ENCODE data around the gene FOXD3. TPM values are rescaled to one million over a fixed set of nuclear protein-coding genes. Genes with fewer than 3 reads are reported as not detected.

The FOXD3 gene
- total and polyA plus RNA-seq, 2 experiments from 2014 or later = 13.8 to 49.0 TPM

GRCh38 chr1:63362578-63362977, 40.2 kb downstream of the FOXD3 start:
- Mint-ChIP-seq H3K4me1 (peaks cover 23% of the 10 kb centered on the region), H3K36me3 (ENCODE audit: low read depth) (no peaks in the 10 kb centered on the region; the same call in 2 of the 3 replicates), H3K4me3 (no peak overlapping the region), H3K27ac (no peak overlapping the region), H3K9me3 (no peaks in the 10 kb centered on the region), H3K27me3 (ENCODE audit: insufficient read depth, low read depth, poor library complexity) (peaks cover 7% of the 10 kb centered on the region)
- Histone ChIP-seq H2AFZ (peak overlapping the region; percentile 75; the same call in 1 of the 2 replicates), H3K4me1 (ENCODE audit: insufficient read depth) (peaks cover 17% of the 10 kb centered on the region), H3F3A (replicated peaks; ENCODE audit: low read depth) (peaks cover 12% of the 10 kb centered on the region), H3K27ac (ENCODE audit: low read depth) (0 out of 2 replicates have a peak overlapping the region, but pooled peaks have one; percentile 65), H3K36me3 (ENCODE audit: insufficient read depth) (no peaks in the 10 kb centered on the region), H4K20me1 (replicated peaks; ENCODE audit: insufficient read depth) (no peaks in the 10 kb centered on the region), H3K9me2 (ENCODE audit: insufficient read depth) (peaks cover 8% of the 10 kb centered on the region; the same call in 1 of the 2 replicates), H3K79me2 (replicated peaks; ENCODE audit: insufficient read depth) (no peaks in the 10 kb centered on the region), H3K4me2 (no peak overlapping the region; the same call in 1 of the 2 replicates), H3K27me3 (ENCODE audit: insufficient read depth) (peaks cover 9% of the 10 kb centered on the region), H3K4me3 (no peak overlapping the region)
- TF ChIP-seq CTCF (conservative IDR thresholded peaks at IDR 0.05; ENCODE audit: low read depth in 2 of 2) (0 out of 4 replicates have a peak, but pooled peaks of 1 of the 2 experiments have one; percentile 28), NANOG (IDR thresholded peaks at IDR 0.05; ENCODE audit: borderline replicate concordance) (no peak)
- DNase-seq (ENCODE audit: low spot score) (peak; percentile 11), ATAC-seq (no peak)

- Histone ChIP-seq H3K79me2 (replicated peaks; ENCODE audit: insufficient read depth) (no peaks in the 10 kb centered on the region), H3K27me3 (ENCODE audit: insufficient read depth) (peaks cover 9% of the 10 kb centered on the region), H4K20me1 (replicated peaks; ENCODE audit: insufficient read depth) (no peaks in the 10 kb centered on the region), H3K4me2 (no peak overlapping the region), H3K4me1 (ENCODE audit: insufficient read depth) (peaks cover 17% of the 10 kb centered on the region), H3K27ac (ENCODE audit: low read depth) (0 out of 2 replicates have a peak overlapping the region, but pooled peaks have one; percentile 65), H3K36me3 (ENCODE audit: insufficient read depth) (no peaks in the 10 kb centered on the region), H2AFZ (peak overlapping the region; percentile 75; the same call in 1 of the 2 replicates), H3K9me2 (ENCODE audit: insufficient read depth) (peaks cover 8% of the 10 kb centered on the region; the same call in 1 of the 2 replicates), H3F3A (replicated peaks; ENCODE audit: low read depth) (peaks cover 15% of the 10 kb centered on the region), H3K4me3 (no peak overlapping the region)
- Mint-ChIP-seq H3K9me3 (no peaks in the 10 kb centered on the region), H3K36me3 (ENCODE audit: low read depth) (no peaks in the 10 kb centered on the region; the same call in 2 of the 3 replicates), H3K4me1 (peaks cover 23% of the 10 kb centered on the region), H3K4me3 (no peak overlapping the region), H3K27ac (no peak overlapping the region), H3K27me3 (ENCODE audit: insufficient read depth, low read depth, poor library complexity) (peaks cover 7% of the 10 kb centered on the region)
- ATAC-seq (no peak), DNase-seq (ENCODE audit: low spot score) (peak; percentile 11)
- TF ChIP-seq ZNF462 (CRISPR knock-in tag; IDR thresholded peaks at IDR 0.05) (no peak), NANOG (IDR thresholded peaks at IDR 0.05; ENCODE audit: borderline replicate concordance) (no peak), JUNB (IDR thresholded peaks at IDR 0.05; ENCODE audit: unreplicated experiment) (no peak), ZNF331 (CRISPR knock-in tag; IDR thresholded peaks at IDR 0.05; ENCODE audit: low read depth) (peak; percentile 71)
- TF ChIP-seq, protein P1, sequence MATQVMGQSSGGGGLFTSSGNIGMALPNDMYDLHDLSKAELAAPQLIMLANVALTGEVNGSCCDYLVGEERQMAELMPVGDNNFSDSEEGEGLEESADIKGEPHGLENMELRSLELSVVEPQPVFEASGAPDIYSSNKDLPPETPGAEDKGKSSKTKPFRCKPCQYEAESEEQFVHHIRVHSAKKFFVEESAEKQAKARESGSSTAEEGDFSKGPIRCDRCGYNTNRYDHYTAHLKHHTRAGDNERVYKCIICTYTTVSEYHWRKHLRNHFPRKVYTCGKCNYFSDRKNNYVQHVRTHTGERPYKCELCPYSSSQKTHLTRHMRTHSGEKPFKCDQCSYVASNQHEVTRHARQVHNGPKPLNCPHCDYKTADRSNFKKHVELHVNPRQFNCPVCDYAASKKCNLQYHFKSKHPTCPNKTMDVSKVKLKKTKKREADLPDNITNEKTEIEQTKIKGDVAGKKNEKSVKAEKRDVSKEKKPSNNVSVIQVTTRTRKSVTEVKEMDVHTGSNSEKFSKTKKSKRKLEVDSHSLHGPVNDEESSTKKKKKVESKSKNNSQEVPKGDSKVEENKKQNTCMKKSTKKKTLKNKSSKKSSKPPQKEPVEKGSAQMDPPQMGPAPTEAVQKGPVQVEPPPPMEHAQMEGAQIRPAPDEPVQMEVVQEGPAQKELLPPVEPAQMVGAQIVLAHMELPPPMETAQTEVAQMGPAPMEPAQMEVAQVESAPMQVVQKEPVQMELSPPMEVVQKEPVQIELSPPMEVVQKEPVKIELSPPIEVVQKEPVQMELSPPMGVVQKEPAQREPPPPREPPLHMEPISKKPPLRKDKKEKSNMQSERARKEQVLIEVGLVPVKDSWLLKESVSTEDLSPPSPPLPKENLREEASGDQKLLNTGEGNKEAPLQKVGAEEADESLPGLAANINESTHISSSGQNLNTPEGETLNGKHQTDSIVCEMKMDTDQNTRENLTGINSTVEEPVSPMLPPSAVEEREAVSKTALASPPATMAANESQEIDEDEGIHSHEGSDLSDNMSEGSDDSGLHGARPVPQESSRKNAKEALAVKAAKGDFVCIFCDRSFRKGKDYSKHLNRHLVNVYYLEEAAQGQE (IDR thresholded peaks at IDR 0.05; ENCODE audit: unreplicated experiment) = no peak
Observed at GRCh38 chr1:63363014-63363413, 40.6 kb downstream of the FOXD3 start.
